CD14-positive monocyte (primary cell): ENCODE data around the gene POMGNT2. TPM values are rescaled to one million over a fixed set of nuclear protein-coding genes. Genes with fewer than 3 reads are reported as not detected.

ENCODE experiments used
- DNase-seq, 3 donors: peaks; one replicate each; pipeline ENCODE4 v3.0.0-alpha.2; 2011 to 2022
- H2AFZ ChIP-seq: 2 replicates; pipeline ENCODE4 v1.6.0; 2012; ENCODE audit warnings: mild to moderate bottlenecking, low read depth, low read length, inconsistent platforms; ENCODE audit not compliant: insufficient read depth, poor library complexity, severe bottlenecking
- H3K27ac ChIP-seq, 2 donors: 1 replicate in 1 of 2; 2 replicates in 1 of 2; pipeline ENCODE4 v1.5.1; 2012 to 2013; ENCODE audit warnings: low read length in 2 of 2, control low read depth in 1 of 2, inconsistent platforms in 1 of 2, low read depth in 1 of 2, mild to moderate bottlenecking in 1 of 2
- H3K27me3 ChIP-seq, 2 donors: one replicate each; pipeline versions ENCODE4 v1.6.0 to v1.6.1; 2011 to 2013; ENCODE audit warnings: low read length in 2 of 2; ENCODE audit not compliant: control insufficient read depth in 2 of 2, insufficient read depth in 2 of 2
- H3K36me3 ChIP-seq, 2 donors: replicated peaks in 1 of 2; 1 replicate in 1 of 2; 2 replicates in 1 of 2; pipeline versions ENCODE4 v1.5.1 to v1.6.1; 2012 to 2013; ENCODE audit warnings: low read length in 2 of 2, control low read depth in 1 of 2, inconsistent platforms in 1 of 2, mild to moderate bottlenecking in 1 of 2; ENCODE audit not compliant: insufficient read depth in 2 of 2, control insufficient read depth in 1 of 2
- H3K4me1 ChIP-seq, 2 donors: 1 replicate in 1 of 2; 2 replicates in 1 of 2; pipeline versions ENCODE4 v1.5.1 to v1.6.1; 2012 to 2013; ENCODE audit warnings: low read length in 2 of 2, control low read depth in 1 of 2, inconsistent platforms in 1 of 2, mild to moderate bottlenecking in 1 of 2, moderate library complexity in 1 of 2; ENCODE audit not compliant: insufficient read depth in 2 of 2, control insufficient read depth in 1 of 2
- H3K4me2 ChIP-seq: replicated peaks from 2 replicates; pipeline ENCODE3; 2012; ENCODE audit warnings: low read length, moderate library complexity, mild to moderate bottlenecking; ENCODE audit not compliant: poor library complexity, severe bottlenecking; ENCODE audit errors: extremely low read depth
- H3K4me3 ChIP-seq, 3 experiments: fragments of 200-600 bp in 1 of 3; sonication (generic) in 1 of 3; replicated peaks in 1 of 3; 1 replicate in 2 of 3; 2 replicates in 1 of 3; pipeline ENCODE4 v1.5.1; 2011 to 2013; ENCODE audit warnings: low read length in 3 of 3, mild to moderate bottlenecking in 3 of 3, control low read depth in 2 of 3, low read depth in 2 of 3, inconsistent platforms in 1 of 3, moderate library complexity in 1 of 3
- H3K79me2 ChIP-seq: 2 replicates; pipeline ENCODE4 v1.6.0; 2012; ENCODE audit warnings: mild to moderate bottlenecking, control low read depth, inconsistent platforms, low read length, moderate library complexity; ENCODE audit not compliant: insufficient read depth
- H3K9ac ChIP-seq: 2 replicates; pipeline ENCODE4 v1.6.0; 2017; ENCODE audit warnings: low read length, mild to moderate bottlenecking; ENCODE audit not compliant: insufficient read depth, poor library complexity, severe bottlenecking
- H3K9me3 ChIP-seq, 2 donors: replicated peaks in 1 of 2; 1 replicate in 1 of 2; 2 replicates in 1 of 2; pipeline versions ENCODE4 v1.5.1 to v1.6.1; 2012 to 2013; ENCODE audit warnings: low read length in 2 of 2, control low read depth in 1 of 2; ENCODE audit not compliant: control insufficient read depth in 1 of 2, insufficient read depth in 1 of 2
- H4K20me1 ChIP-seq: 2 replicates; pipeline ENCODE4 v1.6.0; 2012; ENCODE audit warnings: mild to moderate bottlenecking, low read length, control low read depth, moderate library complexity; ENCODE audit not compliant: insufficient read depth
- H3K27ac Mint-ChIP-seq, 7 donors: one replicate each; pipeline ENCODE4 v1.8.0; 2020; ENCODE audit warnings: mild to moderate bottlenecking in 7 of 7, mixed read lengths in 7 of 7, moderate library complexity in 6 of 7, inconsistent platforms in 2 of 7
- H3K27me3 Mint-ChIP-seq, 3 donors: one replicate each; pipeline ENCODE4 v1.8.0; 2021 to 2022; ENCODE audit warnings: low read depth in 3 of 3, mild to moderate bottlenecking in 3 of 3, mixed read lengths in 3 of 3, moderate library complexity in 3 of 3, inconsistent platforms in 1 of 3
- H3K36me3 Mint-ChIP-seq, 2 donors: one replicate each; pipeline ENCODE4 v1.8.0; 2020; ENCODE audit warnings: mixed read lengths in 2 of 2, inconsistent platforms in 1 of 2, mild to moderate bottlenecking in 1 of 2
- H3K4me1 Mint-ChIP-seq: one replicate; pipeline ENCODE4 v1.8.0; 2020; ENCODE audit warnings: mild to moderate bottlenecking, mixed read lengths
- H3K4me3 Mint-ChIP-seq, 2 donors: one replicate each; pipeline ENCODE4 v1.8.0; 2020; ENCODE audit warnings: mild to moderate bottlenecking in 2 of 2, mixed read lengths in 2 of 2, moderate library complexity in 1 of 2
- H3K9me3 Mint-ChIP-seq, 7 donors: one replicate each; pipeline ENCODE4 v1.8.0; 2020 to 2022; ENCODE audit warnings: mixed read lengths in 7 of 7, mild to moderate bottlenecking in 6 of 7, moderate library complexity in 6 of 7, inconsistent platforms in 2 of 7
- WGBS: methylation state at CpG from one replicate; pipeline ENCODE4 v1.1.5; 2013; ENCODE audit warnings: missing lambda C conversion rate; ENCODE audit not compliant: insufficient coverage; 5-methylcytosine and 5-hydroxymethylcytosine counted together
- intact Hi-C, 2 donors: fragments of 100-400 bp; cut with micrococcal nuclease; formaldehyde crosslinking; loops; one replicate each; pipeline versions ENCODE4 v1.15.0 to v1.15.1; 2023
- polyA plus RNA-seq, 3 donors: library from polyadenylated mRNA; depleted of rRNA in 1 of 3; unstranded in 2 of 3; stranded (reverse) in 1 of 3; fragments of 300-500 nt in 2 of 3; fragments of >200 nt in 1 of 3; fragmentation: Illumina TruSeq in 2 of 3; gene quantifications; 1 replicate in 2 of 3; 2 replicates in 1 of 3; pipeline ENCODE4 v1.2.3, GENCODE V29; 2012 to 2021
- TF ChIP-seq, protein P1 (sequence below): fragments of 200-600 bp; IDR thresholded peaks from one replicate; pipeline ENCODE4 v1.8.0; 2022; ENCODE audit warnings: antibody characterized with exemption, mild to moderate bottlenecking

POMGNT2 gene
- polyA plus RNA-seq, 3 donors, result 4.3 to 5.1 (median 4.4) TPM

DNA sequence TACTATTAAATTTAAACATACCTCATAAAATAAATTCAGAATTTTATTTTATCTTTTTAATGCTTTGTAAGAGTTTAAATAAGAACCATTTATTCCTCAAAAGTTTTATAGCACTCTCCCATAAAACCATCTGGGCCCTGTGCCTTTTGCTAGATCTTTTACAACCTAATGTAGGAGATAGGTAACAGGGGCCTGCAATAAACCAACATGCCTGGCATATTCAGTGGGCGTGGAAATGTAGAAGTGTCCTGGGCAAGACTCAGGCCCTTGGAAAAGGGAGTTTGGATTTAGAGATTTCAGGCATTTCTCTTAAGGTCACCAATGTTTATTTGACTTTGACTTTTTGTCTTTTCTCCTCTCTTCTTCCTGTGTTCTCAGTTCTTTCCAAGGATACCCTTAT is 46.4 kb downstream of the POMGNT2 start:
- intact Hi-C loops, result no loop called here
- Histone ChIP-seq H3K27me3 (no peaks in the 10 kb centered on the region), H3K4me1 (no peaks in the 10 kb centered on the region), H3K4me2 (no peak overlapping the region), H3K27ac (no peak overlapping the region), H3K9ac (no peak overlapping the region), H2AFZ (no peak overlapping the region), H3K9me3 (peaks cover 0 to 6% of the 10 kb centered on the region in 2 donors), H3K36me3 (no peaks in the 10 kb centered on the region), H4K20me1 (no peaks in the 10 kb centered on the region), H3K79me2 (no peaks in the 10 kb centered on the region), H3K4me3 (no peak overlapping the region)
- Mint-ChIP-seq H3K4me1 (no peaks in the 10 kb centered on the region), H3K4me3 (no peak overlapping the region), H3K9me3 (peaks cover 0 to 11% (median 3%) of the 10 kb centered on the region in 7 donors), H3K36me3 (no peaks in the 10 kb centered on the region), H3K27me3 (no peaks in the 10 kb centered on the region), H3K27ac (no peak overlapping the region)
- TF ChIP-seq, protein P1, sequence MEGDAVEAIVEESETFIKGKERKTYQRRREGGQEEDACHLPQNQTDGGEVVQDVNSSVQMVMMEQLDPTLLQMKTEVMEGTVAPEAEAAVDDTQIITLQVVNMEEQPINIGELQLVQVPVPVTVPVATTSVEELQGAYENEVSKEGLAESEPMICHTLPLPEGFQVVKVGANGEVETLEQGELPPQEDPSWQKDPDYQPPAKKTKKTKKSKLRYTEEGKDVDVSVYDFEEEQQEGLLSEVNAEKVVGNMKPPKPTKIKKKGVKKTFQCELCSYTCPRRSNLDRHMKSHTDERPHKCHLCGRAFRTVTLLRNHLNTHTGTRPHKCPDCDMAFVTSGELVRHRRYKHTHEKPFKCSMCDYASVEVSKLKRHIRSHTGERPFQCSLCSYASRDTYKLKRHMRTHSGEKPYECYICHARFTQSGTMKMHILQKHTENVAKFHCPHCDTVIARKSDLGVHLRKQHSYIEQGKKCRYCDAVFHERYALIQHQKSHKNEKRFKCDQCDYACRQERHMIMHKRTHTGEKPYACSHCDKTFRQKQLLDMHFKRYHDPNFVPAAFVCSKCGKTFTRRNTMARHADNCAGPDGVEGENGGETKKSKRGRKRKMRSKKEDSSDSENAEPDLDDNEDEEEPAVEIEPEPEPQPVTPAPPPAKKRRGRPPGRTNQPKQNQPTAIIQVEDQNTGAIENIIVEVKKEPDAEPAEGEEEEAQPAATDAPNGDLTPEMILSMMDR, result no peak
- no CpG with 5 or more reads among the region's 1 CpG for WGBS
- no peak for DNase-seq

DNA sequence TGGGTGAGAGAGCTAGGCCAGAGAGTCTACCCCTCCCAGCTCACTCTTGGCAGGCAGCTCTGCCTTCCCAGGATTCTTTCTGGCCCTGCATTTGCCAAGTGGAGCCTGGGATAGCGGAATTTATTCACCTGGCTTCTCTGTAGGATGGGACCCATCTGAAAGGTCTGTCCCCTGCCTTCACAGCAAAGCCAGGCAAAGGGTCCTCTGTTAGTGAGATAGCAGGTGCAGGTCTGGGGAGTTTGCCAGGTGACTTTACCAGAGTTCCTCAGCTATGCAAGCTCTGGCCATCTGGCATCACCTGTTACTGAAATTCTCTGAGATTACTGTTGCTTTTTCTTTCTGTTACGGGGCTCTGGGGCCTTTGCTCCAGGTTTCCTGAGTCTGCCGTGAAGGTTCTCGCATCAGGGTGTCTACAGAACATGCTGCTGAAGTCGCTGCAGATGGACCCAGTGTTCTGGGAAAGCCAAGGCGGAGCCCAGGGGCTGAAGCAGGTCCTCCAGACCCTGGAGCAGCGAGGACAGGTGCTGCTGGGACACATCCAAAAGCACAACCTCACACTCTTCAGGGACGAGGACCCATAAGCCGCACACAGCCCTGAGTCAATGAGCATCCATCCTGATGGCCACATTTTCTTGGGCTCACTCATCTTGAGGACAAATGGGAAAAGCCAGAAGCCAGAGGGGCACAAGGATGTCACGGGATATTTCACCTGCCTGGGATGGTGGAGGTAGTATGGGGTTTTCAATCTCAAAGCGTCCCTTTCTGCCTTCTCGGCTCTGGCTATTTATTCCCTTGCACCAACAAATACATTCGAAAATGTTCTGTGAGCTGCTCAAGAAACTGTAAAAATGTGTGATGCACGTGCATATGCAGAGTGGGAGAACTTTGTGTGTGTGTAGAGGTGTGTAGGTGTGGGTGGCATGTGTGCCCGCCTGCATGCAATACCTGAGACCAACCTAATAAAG is 49.8 kb downstream of the POMGNT2 start:
- Histone ChIP-seq H3K79me2 (no peaks in the 10 kb centered on the region), H3K4me3 (no peak overlapping the region), H3K9me3 (peaks cover 0 to 20% of the 10 kb centered on the region in 2 donors), H2AFZ (no peak overlapping the region), H3K36me3 (no peaks in the 10 kb centered on the region), H4K20me1 (no peaks in the 10 kb centered on the region), H3K27me3 (no peaks in the 10 kb centered on the region), H3K9ac (no peak overlapping the region), H3K4me2 (no peak overlapping the region), H3K27ac (no peak overlapping the region), H3K4me1 (no peaks in the 10 kb centered on the region)
- Mint-ChIP-seq H3K4me3 (no peak overlapping the region), H3K27me3 (peaks cover 0 to 4% (median 2%) of the 10 kb centered on the region in 3 donors), H3K4me1 (no peaks in the 10 kb centered on the region), H3K27ac (no peak overlapping the region), H3K36me3 (no peaks in the 10 kb centered on the region), H3K9me3 (peaks cover 6 to 26% (median 16%) of the 10 kb centered on the region in 7 donors)
- intact Hi-C loops, result no loop called here
- 94% methylated on average over 7 of the region's 15 CpGs for WGBS
- no peak for DNase-seq
- TF ChIP-seq, protein P1, result no peak
